ENCODE measurements around the gene ANO8. TPM values are rescaled to one million over a fixed set of nuclear protein-coding genes. Genes with fewer than 3 reads are reported as not detected.

The ANO8 gene
- total and polyA plus RNA-seq, 12 donors, result 4.4 to 78.0 (median 27.9) TPM

DNA sequence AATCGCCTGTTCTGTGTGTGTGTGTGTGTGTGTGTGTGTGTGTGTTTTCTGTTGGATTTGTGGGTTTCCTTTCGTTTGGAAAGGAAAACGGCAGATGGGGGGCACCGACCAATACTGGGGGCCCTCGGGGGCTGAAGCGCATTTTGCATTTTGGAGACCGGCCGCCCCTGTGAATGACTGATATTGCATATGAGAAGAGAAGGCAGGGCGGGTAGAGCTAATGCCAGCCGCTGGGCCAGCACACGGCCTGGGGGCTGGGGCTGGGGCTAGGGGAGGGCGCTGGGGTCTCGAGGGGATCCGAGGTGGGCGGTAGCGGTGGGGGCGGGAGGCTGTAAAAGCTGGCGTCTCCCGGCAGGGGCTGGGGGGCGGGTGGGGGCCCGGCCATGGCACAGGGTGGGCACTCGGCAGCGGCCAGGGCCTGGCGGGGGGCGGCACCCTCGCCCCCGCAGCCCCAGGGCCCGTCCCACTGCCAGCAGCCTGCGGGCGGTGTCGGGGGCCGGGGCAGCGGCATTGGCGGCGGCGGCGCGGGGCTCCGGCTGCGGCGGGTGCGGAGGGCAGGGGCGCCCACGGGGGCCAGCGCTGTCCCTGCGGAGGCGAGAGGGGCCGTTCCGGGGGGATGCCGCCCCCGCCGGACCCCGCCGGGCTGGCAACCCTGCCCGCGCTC lies 11.2 kb downstream of the ANO8 start:
- H3K36me3 ChIP-seq (replicated peaks in 1 of 2), result peaks cover 0 to 20% of the 10 kb centered on the region in 2 donors
- no peaks in the 10 kb centered on the region for H3K9me3 ChIP-seq (replicated peaks in 1 of 3)
- H3K27me3 ChIP-seq, result no peaks in the 10 kb centered on the region
- H3K4me3 ChIP-seq, result no peak overlapping the region
- no peak for DNase-seq
- no peak for TF ChIP-seq POLR2A (IDR thresholded peaks at IDR 0.05)
- no peak for TF ChIP-seq CTCF (IDR thresholded peaks at IDR 0.05)
- WGBS, 4 donors, result 29 to 65% (median 48%) methylated on average over 9 to 56 of the region's 56 CpGs
- peaks cover 4 to 23% of the 10 kb centered on the region in 2 donors for H3K4me1 ChIP-seq (replicated peaks in 1 of 2)
- peak overlapping the region in 2 of 5 donors; percentile 54 to 75 for H3K27ac ChIP-seq
- intact Hi-C loops (cut with DNase I), result no loop called here

GRCh38 chr19:17322854-17323253 lies 11.8 kb downstream of the ANO8 start:
- intact Hi-C loops (cut with DNase I), result no loop called here
- Histone ChIP-seq H3K36me3 (replicated peaks in 1 of 2) (peaks cover 0 to 20% of the 10 kb centered on the region in 2 donors), H3K27me3 (no peaks in the 10 kb centered on the region), H3K27ac (peak overlapping the region in 3 of 5 donors; percentile 39 to 54 (median 47)), H3K4me3 (no peak overlapping the region), H3K9me3 (replicated peaks in 1 of 3) (no peaks in the 10 kb centered on the region), H3K4me1 (replicated peaks in 1 of 2) (peaks cover 0 to 17% of the 10 kb centered on the region in 2 donors)
- no peak for TF ChIP-seq POLR2A (IDR thresholded peaks at IDR 0.05)
- no peak for TF ChIP-seq CTCF (IDR thresholded peaks at IDR 0.05)
- peak in 3 of 7 donors; percentile 58 to 69 (median 65) for DNase-seq
- WGBS, 4 donors, result 34 to 66% (median 62%) methylated on average over 4 to 10 of the region's 10 CpGs

DNA sequence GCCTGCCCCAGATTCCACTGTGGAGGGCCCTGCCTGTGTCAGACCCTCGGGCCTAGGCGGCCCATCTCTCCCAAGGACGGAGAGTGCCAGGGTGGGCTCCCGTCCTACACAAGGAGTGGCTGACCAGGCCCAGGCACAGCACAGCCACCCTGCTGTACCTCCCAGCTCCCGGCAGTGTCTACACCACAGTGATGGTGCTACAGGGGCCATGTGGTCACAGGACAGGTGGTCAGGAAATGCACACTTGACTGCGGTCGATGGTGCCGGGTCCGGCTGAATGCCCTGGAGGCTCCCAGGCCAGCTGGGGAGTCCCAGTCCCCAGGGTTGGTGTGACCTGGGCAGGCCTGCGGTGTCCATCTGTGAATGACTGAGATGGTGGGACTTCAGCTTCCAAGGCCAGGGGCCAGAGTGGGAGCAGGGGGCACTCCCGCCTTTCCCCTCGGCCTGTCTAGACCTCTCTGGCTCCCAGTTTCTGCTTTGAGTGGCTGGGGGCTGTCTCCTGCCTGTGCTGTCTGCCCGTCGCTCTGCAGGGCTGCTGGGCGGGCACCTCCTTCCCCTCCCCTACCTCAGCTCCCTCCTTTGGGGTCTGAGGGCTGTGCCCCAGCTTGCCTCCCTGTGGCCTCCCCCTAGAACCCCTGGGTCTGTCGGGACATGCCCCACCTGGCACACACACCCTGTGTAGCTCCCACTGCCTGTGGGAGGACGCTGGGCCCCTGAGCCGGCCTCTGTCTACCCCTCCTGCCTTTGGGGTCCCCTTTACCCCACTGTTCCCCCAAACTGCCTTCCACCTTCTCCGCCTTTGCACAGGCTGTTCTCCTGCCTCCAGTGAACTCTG lies 12.8 kb downstream of the ANO8 start:
- Histone ChIP-seq H3K36me3 (replicated peaks in 1 of 2) (peaks cover 0 to 22% of the 10 kb centered on the region in 2 donors), H3K4me1 (replicated peaks in 1 of 2) (peaks cover 0 to 9% of the 10 kb centered on the region in 2 donors), H3K4me3 (no peak overlapping the region), H3K9me3 (replicated peaks in 1 of 3) (no peaks in the 10 kb centered on the region), H3K27me3 (no peaks in the 10 kb centered on the region), H3K27ac (peak overlapping the region in 2 of 5 donors; percentile 47 to 54)
- DNase-seq, result no peak
- no peak for TF ChIP-seq POLR2A (IDR thresholded peaks at IDR 0.05)
- no peak for TF ChIP-seq CTCF (IDR thresholded peaks at IDR 0.05)
- 86 to 95% (median 91%) methylated on average over 13 to 19 of the region's 19 CpGs for WGBS, 4 donors
- intact Hi-C loops (cut with DNase I), result no loop called here

DNA sequence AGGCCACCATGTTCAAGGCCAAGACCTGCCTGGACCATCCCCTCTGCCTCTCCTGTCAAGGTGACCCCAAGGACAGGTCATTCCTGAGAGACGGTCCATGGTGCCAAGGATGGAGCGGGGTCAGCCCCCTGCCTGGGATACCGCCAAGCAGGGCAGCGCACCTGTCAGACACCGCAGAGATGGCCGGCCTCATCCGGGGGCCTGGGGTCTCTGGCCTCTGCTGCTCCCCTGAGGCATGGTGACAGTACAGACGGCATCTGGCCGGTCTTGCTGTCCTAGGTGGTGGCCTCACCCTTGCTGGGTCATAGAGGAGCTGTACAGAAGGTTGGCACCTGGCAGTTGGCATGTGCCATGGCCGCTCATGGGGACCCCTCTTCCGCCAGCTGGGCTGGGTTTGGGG lies 14.2 kb downstream of the ANO8 start:
- Histone ChIP-seq H3K4me1 (replicated peaks in 1 of 2) (peaks cover 0 to 9% of the 10 kb centered on the region in 2 donors), H3K9me3 (replicated peaks in 1 of 3) (no peaks in the 10 kb centered on the region)
- TF ChIP-seq POLR2A (IDR thresholded peaks at IDR 0.05) (no peak), CTCF (IDR thresholded peaks at IDR 0.05) (no peak)

More for the DNA sequence above, 14.2 kb downstream of the ANO8 start:
- H3K27me3 ChIP-seq, result no peaks in the 10 kb centered on the region
- H3K4me3 ChIP-seq, result no peak overlapping the region
- H3K27ac ChIP-seq, result no peak overlapping the region
- no peak for DNase-seq
- H3K36me3 ChIP-seq (replicated peaks in 1 of 2), result peaks cover 0 to 37% of the 10 kb centered on the region in 2 donors
- intact Hi-C loops (cut with DNase I), result no loop called here
- 85 to 100% (median 87%) methylated on average over 3 to 11 of the region's 11 CpGs for WGBS, 4 donors

Data from adrenal gland (tissue), 12 donors.